Amniotic stem cell (primary cell): ENCODE data around the gene F8A3.
"Not testable (repeated sequence)": the region's sequence is repeated elsewhere in the genome, so short reads cannot be mapped to it uniquely, and the experiment has no call there.

Source experiments
- DNase-seq: peaks from one replicate; lab custom pipeline; 2025; lab: John Stamatoyannopoulos, UW

F8A3 gene

DNA sequence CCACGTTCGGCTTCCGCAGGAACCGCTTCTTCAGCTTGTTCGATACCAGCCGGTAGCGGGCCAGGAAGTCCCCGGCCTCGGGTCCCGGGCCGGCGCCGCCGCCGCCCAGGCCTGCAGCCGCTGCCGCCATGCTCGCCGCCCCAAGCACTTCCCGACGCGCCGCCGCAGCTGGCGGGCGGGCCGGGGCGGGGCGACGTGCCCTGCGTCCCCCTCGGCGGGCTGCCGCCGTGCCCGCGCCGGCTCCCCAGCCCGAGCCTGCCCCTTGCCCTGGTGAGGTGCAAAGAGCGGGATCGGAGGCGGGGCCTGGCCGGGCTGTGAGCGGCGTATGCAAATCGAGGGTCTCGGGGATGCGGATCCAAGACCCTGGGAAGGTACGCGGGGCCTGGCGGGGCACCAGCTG lies at the start of gene F8A3:
Gene F8A3, minus strand, starts transcription at position 150 of the 400 bp plus-strand sequence. Its CDS starts 20 bp downstream, at position 130.
- not testable (repeated sequence) for DNase-seq

GRCh38 chrX:155505296-155505695 lies 46.9 kb upstream of the F8A3 start:
- DNase-seq = no peak

DNA sequence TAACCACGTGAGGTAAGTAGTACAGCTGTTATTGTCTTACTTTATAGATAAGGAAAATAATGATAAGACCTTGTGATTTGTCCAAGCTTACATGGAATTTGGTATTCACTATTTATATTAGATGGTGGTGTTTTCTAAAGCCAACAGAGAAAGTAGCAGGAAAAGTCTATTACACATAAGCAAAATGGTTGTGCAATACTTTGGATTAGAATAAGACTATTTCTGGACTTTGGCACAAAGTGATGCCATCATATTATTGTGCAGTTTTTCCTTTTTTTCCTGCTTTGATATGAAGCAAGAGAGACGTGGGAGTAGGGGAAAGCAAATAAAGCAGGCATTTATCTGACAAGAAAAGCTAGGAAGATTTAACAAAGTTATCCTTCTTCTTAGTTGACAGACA lies 36.7 kb upstream of the F8A3 start:
- DNase-seq = not testable (repeated sequence)

DNA sequence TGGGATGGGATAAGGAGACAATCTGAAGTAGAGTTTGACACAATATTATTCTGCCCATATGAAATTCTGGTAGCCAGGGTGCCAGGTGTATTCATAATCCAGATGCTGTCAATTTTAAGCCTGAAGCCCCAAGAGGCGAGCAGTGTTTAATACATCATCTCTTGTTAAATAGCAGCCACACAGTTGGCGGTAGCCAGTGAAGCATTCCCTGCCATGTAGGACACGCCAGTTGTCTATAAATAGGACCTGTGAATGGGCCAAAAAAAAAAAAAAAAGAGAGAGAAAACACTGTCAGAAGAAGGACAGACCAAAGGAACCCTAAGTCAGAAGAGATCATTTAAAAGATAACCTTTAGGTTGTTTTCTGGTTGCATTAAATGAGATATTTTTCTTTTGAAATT lies 33.0 kb upstream of the F8A3 start:
- not testable (repeated sequence) for DNase-seq

DNA sequence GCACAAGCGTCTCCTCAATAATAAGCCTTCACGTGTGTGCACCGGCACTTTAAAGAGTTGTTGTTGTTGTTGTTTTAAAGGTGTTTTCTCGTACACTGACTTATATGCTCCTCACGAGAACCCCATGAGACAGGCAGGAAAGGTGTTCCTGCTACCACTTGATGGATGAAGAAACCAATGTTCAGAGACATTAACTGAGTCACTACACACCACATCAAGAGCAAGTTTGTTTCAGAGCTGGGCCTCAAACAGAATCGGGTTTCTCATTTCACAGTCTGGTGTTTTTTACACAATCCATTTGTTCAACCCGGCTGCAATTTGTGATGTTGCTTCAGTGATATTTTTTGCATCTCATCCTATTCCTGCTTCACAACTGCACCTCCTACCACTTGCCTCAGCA lies 18.7 kb upstream of the F8A3 start:
- not testable (repeated sequence) for DNase-seq

DNA sequence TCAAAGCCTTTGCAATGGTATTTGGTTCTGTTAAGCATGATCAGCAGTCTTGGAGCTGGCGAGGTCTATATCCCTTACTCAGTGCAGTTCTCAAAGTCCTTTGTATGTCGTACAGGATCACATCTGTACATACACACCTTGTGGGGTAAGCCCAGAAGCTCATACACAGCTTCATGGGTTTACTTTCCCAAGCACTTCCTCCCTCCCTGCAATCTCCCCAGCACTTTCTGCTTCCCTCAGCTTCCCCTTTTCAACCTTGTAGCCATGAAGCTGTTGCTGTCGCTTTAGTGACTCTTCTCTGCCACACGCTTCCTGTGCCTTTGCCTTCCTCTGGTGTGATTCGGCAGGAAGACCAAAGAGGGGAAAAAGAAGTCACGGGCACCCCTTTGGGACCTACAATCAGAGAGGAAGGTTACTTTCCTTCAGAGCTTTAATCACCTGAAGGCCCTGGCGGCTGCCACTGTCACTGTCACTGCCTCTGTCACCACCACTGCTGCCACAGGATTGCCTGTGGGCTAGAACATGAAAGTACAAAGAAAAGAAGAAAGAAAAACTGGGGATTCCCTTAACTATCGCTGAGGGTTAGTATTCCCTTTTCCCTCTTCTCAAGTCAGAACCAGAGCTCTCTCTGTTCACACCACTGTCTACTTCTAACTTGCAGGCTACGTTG lies 8.0 kb upstream of the F8A3 start:
- not testable (repeated sequence) for DNase-seq

GRCh38 chrX:155460501-155460900 lies 2.1 kb upstream of the F8A3 start:
- DNase-seq = not testable (repeated sequence)

DNA sequence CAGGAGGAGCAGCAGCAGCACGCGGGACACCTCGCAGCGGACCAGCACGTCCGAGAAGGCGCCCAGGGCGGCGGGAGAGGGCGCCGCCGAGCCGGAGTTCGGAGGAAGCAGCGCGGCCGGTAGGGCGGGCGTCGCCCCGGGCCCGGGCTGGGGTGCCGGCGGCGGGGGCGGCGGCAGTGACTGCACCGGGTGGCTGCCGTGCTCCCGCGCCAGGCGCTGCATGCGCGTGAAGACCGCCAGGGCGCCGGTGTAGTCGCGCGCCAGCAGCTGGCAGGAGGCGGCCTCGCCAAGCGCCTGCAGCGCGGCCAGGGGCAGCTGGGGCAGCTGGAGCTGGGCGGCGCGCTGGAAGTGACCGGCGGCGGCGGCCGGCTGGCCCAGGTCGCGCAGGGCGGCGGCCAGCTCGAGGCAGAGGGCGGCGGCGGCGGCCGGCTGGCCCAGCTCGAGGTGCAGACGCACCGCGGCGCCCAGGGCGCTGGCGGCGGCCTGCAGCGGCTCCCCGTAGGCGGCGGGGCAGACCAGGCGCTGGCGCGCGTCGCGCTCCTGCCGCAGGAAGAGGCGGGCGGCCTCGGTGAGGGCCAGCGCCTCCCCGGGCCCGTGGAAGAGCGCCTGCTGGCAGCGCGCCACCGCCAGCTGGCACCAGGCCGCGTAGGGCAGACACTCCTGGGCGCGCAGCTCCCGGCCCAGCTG lies 516 bp downstream of the F8A3 start:
- not testable (repeated sequence) for DNase-seq

GRCh38 chrX:155441097-155441496 lies 17.3 kb downstream of the F8A3 start:
- DNase-seq = no peak

DNA sequence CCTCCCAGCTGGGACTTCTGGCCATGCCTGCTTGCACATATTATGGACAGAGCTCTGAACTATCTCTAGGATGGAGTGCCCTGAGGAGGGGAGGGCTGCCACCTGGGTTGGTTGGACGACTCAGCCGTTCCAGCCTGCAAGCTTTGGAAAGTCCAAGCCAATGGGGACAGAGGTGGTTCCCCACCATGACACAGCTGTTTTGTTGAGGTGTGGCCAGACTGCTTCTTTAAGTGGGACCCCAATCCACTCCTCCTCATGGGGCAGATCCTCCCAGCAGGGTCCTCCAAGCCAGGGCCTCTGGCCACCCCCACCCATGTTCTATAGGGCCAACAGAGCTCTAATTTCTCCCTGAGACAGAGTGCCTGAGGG lies 22.7 kb downstream of the F8A3 start:
- no peak for DNase-seq

DNA sequence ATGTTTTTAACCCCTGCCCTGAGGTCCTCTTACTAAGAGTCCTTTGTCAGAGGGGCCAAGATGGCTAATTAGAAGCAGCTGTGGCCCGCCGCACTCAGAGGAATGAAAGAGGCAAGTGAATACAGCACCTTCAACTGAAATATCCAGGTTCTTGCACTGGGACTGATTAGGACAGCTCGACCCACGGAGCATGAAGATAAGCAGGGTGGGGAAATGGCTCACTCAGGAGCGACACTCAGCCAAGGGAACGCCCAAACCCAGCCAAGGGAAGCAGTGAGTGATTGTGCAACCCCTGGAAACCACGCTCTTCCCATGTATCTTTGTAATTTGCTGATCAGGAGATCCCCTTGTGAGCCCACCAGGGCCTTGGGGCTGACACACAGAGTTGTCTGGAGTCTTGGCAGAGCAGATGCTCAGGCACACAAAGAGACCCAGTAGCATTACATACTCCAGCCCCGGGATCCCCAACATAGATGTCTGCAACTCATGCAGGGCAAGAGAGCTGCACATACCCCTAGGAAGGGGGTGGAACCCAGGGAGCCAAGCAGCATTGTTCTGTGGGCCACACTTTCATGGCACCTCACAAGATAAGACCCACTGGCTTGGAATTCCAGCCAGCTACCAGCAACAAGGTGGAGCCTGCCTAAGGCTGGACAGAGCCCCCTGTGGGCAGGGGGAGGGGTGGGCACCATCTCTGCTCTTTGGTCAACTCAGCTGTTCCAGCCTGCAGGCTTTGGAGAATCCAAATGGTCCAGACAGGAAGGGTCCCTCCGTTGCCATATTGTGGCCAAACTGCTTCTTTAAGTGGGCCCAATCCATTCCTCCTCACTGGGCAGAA lies 23.3 kb downstream of the F8A3 start:
- DNase-seq = no peak

- DNase-seq = no peak
Observed at GRCh38 chrX:155417769-155418168, 40.7 kb downstream of the F8A3 start.
